Activated CD4-positive, alpha-beta T cell treated with anti-CD3 and anti-CD28 coated beads, Interleukin-2, amount 50 U/mL, for 1 hour (primary cell): Measurements from ENCODE around the gene ZNF70.

Source experiments
- DNase-seq: peaks from one replicate; pipeline ENCODE4 v3.0.0-alpha.2; 2020

Gene ZNF70

DNA sequence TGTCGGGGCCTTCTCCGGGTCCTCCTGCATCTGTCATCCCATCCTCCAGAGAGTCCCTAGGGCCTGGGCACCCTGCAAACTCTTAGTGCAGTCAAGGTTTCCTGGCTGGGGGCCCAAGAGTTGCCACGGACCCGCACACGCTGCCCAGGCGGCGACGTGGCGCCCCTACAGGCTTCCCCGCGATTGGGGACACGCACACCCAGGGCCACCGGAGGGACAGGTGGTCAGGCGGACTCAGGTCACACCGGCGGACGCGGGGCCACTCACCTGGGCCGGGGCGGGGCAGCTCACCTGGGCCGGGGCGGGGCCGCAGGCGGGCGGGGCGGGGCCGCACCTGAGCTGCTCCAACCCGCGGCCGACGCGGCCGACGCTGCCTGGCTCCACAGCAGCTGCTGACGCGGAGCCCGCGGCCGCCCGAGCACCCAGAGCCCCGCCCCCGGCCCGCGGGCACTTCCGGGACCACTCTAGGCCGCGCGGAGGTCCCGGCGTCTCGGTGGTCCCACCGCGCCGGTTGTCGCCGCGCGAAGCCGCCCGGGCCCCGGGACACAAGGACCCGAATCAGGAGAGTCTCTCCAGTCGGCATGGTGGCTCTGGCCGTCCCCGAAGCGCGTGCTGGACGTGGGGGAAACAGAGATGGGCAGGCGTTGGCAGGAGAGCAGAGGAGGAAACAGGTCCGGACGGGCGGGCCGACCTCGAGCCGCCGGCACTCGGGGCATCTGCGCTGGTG lies at the start of gene ZNF70:
Gene ZNF70 (minus strand): TSS at position 399 of the 727 bp plus-strand sequence. CDS start 5,972 bp downstream, outside the sequence.
- peak; percentile 83 for DNase-seq

- DNase-seq: no peak
These were observed 45.5 kb upstream of the ZNF70 start for GRCh38 chr22:23796461-23796860.

GRCh38 chr22:23793326-23793725 lies 42.4 kb upstream of the ZNF70 start:
- DNase-seq: no peak

DNA sequence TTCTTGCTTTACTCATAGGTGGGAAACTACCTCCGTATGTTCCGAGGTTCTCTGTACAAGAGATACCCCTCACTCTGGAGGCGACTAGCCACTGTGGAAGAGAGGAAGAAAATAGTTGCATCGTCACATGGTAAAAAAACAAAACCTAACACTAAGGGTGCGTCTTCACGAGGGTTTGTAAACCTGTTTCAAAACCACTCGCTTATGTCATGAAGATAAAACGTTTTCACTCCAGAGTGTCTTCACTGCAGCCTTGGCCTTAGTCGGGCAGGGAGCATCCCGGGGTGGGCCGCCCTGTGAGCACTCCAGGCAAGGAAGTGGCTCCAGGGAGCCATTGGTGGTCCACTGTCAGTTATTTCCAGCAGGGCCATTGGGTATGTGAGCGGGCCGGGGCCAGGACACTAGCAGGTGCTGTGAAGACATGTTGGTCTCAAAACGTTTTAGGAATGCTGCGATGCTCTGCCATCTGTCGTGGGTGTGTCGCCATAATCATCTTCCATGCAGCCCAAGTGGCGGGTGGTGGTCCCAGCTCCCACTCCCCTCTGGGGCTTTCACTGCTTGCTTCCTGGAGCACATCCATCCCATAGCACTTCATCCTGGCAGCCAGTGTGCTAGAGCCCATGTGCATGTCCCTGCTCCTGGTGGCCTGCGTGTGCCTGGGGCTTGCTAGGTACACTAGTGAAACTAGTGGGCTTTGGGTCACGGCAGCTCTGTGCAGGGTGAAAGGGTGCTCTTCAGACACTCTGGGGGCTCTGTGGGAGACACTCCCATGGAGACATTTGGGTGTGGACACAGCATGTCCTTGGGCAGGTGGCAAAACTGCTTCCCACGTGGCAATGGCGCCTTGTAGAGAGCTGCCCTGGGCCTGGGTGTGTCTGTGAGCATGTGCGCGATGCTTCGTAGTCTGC lies 41.1 kb upstream of the ZNF70 start:
- DNase-seq: no peak

DNA sequence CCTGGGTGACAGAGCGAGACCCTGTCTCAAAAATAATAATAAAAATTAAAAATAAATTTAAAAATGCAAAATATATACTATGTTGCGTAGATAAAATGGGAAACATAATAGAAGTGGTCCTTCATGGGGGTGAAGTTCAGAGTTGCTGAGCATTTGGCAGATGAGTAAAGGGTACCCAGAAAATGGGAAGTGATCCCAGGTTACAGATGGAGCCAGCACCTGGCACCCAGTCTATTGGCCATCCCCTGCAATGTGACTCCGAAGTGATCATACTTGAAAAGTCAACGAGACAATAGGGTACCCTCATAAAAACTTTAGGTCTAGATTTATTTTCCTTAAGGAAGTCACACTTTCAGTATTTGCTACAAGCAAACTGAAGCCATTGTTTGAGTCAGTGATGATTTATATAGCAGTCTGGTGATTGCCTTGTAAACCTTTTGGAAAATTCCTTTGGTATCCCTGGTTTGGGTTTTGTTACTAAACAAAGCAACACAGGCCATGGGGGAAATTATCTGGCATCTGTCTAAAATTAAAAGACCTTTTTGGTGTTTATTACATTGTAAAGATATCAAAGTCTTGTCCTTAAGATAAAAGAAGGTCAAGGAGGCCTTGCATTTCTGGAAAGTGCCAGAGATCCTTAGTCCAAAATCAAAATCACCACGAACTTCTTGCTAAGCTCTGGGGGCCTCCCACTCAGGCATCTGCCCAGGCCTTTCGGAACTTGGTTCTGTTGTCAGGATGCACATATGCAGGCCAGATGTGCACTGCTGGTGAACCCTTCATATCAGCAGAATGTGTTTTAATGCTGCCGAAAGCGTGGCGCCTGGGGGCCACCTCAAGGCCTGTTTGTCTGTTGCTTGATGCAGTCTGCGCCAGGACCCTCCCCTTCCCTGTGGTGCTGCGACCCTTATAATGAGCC lies 40.2 kb upstream of the ZNF70 start:
- DNase-seq: no peak

GRCh38 chr22:23789638-23790037 lies 38.7 kb upstream of the ZNF70 start:
- no peak for DNase-seq

- no peak for DNase-seq
These were observed 38.2 kb upstream of the ZNF70 start for GRCh38 chr22:23789121-23789520.

- DNase-seq: no peak
These were observed 37.0 kb upstream of the ZNF70 start for GRCh38 chr22:23787910-23788309.

GRCh38 chr22:23787600-23787896 lies 36.6 kb upstream of the ZNF70 start:
- no peak for DNase-seq

GRCh38 chr22:23786752-23787599 lies 36.1 kb upstream of the ZNF70 start, which contains the start of gene SMARCB1:
Gene SMARCB1, plus strand, starts transcription at chr22:23786966. Its CDS starts 204 bp downstream, at chr22:23787170.
- DNase-seq: peak; percentile 86

DNA sequence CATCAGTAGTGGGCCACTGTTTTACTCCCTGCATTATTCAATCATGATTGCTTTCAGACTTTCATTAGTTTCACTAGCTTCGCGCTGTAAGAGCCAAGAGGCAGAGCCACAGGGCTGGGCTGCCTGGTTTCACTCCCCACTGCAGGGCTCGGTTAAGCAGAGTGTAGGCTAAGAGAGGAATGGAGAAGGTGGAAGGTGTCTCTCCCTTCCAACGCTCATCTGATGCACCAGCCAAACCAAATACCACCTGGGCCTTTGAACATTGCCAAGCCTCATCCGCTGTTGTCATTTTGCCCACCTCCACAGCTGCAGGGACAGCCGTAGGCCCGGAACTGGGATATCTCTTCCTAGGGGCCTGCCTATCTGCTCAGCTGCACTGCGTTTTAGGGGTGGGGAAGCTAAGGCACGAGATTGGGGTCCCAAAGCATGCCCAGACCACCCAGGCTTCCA lies 35.4 kb upstream of the ZNF70 start:
- DNase-seq: no peak

DNA sequence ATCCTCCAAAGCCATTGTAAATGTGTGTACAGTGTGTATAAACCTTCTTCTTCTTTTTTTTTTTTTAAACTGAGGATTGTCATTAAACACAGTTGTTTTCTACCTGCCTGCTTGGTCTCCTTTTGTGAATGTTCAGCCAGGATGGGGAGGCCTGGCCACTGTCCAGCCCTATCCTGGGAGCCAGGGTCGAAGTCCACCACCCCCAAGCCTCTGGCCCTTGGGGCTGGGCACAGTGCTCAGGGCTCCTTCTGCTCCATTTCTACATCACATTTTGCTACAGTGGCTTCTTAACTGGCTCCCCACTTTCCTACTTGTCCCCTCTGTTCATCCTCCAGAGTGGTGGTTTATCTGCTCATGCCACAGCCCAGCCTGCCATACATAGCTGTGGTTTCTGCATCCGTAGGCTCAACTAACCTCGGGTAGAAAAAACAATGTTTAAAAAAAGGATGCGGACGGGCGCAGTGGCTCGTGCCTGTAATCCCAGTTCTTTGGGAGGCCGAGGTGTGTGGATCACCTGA lies 33.4 kb upstream of the ZNF70 start:
- DNase-seq: no peak

DNA sequence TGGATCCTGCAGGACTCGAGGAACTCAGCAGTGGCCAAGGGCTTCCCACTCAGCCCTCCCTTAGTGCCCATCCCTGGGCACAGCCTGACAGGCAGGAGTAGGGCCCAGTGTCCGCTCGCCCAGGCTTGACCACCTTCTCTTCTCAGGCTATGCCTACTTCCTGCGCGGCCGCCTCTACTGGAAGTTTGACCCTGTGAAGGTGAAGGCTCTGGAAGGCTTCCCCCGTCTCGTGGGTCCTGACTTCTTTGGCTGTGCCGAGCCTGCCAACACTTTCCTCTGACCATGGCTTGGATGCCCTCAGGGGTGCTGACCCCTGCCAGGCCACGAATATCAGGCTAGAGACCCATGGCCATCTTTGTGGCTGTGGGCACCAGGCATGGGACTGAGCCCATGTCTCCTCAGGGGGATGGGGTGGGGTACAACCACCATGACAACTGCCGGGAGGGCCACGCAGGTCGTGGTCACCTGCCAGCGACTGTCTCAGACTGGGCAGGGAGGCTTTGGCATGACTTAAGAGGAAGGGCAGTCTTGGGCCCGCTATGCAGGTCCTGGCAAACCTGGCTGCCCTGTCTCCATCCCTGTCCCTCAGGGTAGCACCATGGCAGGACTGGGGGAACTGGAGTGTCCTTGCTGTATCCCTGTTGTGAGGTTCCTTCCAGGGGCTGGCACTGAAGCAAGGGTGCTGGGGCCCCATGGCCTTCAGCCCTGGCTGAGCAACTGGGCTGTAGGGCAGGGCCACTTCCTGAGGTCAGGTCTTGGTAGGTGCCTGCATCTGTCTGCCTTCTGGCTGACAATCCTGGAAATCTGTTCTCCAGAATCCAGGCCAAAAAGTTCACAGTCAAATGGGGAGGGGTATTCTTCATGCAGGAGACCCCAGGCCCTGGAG lies 32.6 kb upstream of the ZNF70 start:
- DNase-seq: no peak

DNA sequence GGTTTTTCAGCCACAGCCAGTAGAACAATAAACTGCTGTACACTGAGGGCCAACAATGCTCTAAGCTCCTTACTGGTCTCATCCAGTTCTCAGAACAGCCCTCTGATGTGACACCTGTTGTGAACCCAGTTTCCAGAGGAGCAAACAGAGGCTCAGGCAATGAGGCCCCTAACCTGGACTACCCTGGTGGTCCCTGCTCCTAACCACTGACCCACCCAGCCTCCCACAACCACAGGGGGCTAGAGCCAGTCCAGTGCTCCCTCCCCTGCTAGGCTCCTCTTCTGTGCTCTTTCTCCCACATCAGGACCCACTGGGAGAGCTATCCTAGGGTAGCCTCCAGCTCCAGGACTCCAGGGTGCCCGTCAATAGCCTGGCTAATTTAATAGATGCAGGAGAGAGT lies 31.8 kb upstream of the ZNF70 start:
- DNase-seq: no peak

GRCh38 chr22:23782252-23782651 lies 31.3 kb upstream of the ZNF70 start:
- DNase-seq: no peak

DNA sequence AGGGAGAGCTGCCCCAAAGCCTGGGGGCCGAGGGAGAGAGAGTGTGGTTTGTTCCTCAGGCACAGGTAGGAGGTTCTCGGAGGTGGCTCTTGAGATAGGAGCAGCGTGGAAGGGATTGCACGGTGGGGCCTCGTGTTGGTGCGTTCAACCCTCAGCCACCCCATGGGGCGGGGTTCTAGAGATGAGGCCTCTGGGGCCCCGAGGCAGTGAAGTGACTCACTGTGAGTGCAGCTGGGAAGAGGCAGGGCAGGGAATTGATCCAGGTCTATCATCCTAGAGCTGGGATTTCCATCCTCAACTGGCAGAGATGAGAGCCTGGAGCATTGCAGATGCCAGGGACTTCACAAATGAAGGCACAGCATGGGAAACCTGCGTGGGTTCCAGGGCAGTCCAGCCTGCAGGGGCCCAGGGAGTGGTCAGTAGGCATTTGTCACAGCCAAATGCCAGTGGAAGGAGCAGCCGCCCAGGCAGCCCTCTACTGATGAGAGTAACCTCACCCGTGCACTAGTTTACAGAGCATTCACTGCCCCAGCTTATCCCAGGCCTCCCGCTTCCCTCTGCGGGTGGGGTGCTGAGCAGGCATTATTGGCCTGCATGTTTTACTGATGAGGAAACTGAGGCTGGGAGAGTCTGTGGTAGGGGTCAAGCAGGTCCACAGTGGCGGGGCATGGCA lies 30.7 kb upstream of the ZNF70 start:
- DNase-seq: no peak

- DNase-seq: no peak
These were observed 30.2 kb upstream of the ZNF70 start for GRCh38 chr22:23781065-23781464.

- DNase-seq: no peak
These were observed 29.3 kb upstream of the ZNF70 start for GRCh38 chr22:23780146-23780748.

DNA sequence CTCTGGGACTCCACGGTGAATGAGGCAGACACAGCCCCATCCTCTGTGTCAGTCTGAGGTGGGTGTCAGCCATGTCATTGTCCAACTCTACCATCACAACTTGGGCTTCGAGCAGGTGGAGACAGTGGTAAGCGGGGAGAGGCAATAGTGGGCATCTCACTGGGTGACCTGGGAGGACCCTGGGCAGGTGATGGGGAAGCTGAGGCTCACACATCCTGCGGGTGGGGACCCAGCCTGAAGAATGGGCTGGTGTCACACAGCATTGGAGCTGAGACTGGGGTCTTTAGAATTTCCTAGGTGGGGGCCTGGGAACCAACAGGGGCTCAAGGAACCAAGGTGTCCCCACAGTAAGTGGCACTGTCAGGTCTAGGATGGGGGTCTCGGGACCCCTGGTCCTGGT lies 28.8 kb upstream of the ZNF70 start:
- no peak for DNase-seq

DNA sequence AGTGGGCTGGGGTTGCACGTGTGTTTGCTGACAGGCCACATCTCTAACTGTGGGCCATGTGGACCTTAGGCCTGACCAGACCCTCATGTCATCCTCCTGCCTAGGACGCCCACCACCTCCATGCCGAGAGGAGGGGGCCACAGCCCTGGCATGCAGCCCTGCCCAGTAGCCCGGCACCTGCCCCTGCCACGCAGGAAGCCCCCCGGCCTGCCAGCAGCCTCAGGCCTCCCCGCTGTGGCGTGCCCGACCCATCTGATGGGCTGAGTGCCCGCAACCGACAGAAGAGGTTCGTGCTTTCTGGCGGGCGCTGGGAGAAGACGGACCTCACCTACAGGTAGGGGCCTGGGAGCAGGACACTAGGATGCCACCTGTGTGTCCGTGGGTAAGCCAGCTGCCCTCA lies 28.2 kb upstream of the ZNF70 start:
- no peak for DNase-seq
